DOHH2 (cell line): ENCODE results near the gene OLFML2A.

ENCODE experiments used
- H3F3A ChIP-seq: fragments of 200-600 bp; sonication (generic), shearing (Covaris generic); 2 replicates; pipeline ENCODE4 v1.6.0; 2016; ENCODE audit warnings: antibody characterized with exemption, mild to moderate bottlenecking; ENCODE audit not compliant: control insufficient read depth, insufficient read depth
- H3K27ac ChIP-seq: fragments of 200-600 bp; sonication (generic); 2 replicates; pipeline ENCODE4 v1.5.1; 2014; ENCODE audit warnings: low read depth, mild to moderate bottlenecking, low read length, moderate library complexity
- H3K27me3 ChIP-seq: fragments of 200-600 bp; sonication (generic); 2 replicates; pipeline ENCODE4 v1.6.1; 2014; ENCODE audit warnings: mild to moderate bottlenecking, low read length, mixed read lengths; ENCODE audit not compliant: control insufficient read depth
- H3K36me3 ChIP-seq: fragments of 200-600 bp; sonication (generic); 2 replicates; pipeline ENCODE4 v1.6.1; 2014; ENCODE audit warnings: mild to moderate bottlenecking, low read length, moderate library complexity, mixed read lengths; ENCODE audit not compliant: control insufficient read depth
- H3K4me1 ChIP-seq: fragments of 200-600 bp; sonication (generic); 2 replicates; pipeline ENCODE4 v1.6.1; 2014; ENCODE audit warnings: mild to moderate bottlenecking, low read length, mixed read lengths; ENCODE audit not compliant: control insufficient read depth
- H3K4me2 ChIP-seq: fragments of 200-600 bp; sonication (generic); 2 replicates; pipeline ENCODE4 v1.6.0; 2014; ENCODE audit warnings: mild to moderate bottlenecking, low read length, moderate library complexity
- H3K4me3 ChIP-seq: fragments of 200-600 bp; sonication (generic); 2 replicates; pipeline ENCODE4 v1.5.1; 2014; ENCODE audit warnings: mild to moderate bottlenecking, low read length, mixed read lengths
- H3K79me2 ChIP-seq: fragments of 200-600 bp; sonication (generic); 2 replicates; pipeline ENCODE4 v1.6.1; 2014; ENCODE audit warnings: mild to moderate bottlenecking, low read length, mixed read lengths; ENCODE audit not compliant: control insufficient read depth
- H3K9me2 ChIP-seq: fragments of 200-600 bp; sonication (generic); replicated peaks from 2 replicates; pipeline ENCODE4 v1.6.1; 2014; ENCODE audit warnings: mild to moderate bottlenecking, low read length, mixed read lengths; ENCODE audit not compliant: control insufficient read depth
- H3K9me3 ChIP-seq: fragments of 200-600 bp; sonication (generic); 2 replicates; pipeline ENCODE4 v1.6.1; 2014; ENCODE audit warnings: antibody characterized with exemption, low read length, mixed read lengths; ENCODE audit not compliant: control insufficient read depth, insufficient read depth
- H4K20me1 ChIP-seq: fragments of 200-600 bp; sonication (generic); 2 replicates; pipeline ENCODE4 v1.6.0; 2014; ENCODE audit warnings: low read depth, mild to moderate bottlenecking, antibody characterized with exemption, low read length, moderate library complexity; ENCODE audit not compliant: control insufficient read depth, insufficient read depth
- EZH2phosphoT487 ChIP-seq: fragments of 200-600 bp; sonication (generic); IDR thresholded peaks from 2 replicates; pipeline ENCODE4 v1.6.1; 2017; ENCODE audit warnings: borderline replicate concordance, mild to moderate bottlenecking, antibody characterized with exemption, low read length, moderate library complexity, mixed read lengths
- TF ChIP-seq, protein P1 (sequence below): fragments of 200-600 bp; sonication (generic); IDR thresholded peaks from one replicate; pipeline ENCODE4 v1.5.1; 2014; ENCODE audit warnings: antibody characterized with exemption, mild to moderate bottlenecking, low read depth, low read length; ENCODE audit not compliant: poor library complexity, severe bottlenecking

Gene OLFML2A

DNA sequence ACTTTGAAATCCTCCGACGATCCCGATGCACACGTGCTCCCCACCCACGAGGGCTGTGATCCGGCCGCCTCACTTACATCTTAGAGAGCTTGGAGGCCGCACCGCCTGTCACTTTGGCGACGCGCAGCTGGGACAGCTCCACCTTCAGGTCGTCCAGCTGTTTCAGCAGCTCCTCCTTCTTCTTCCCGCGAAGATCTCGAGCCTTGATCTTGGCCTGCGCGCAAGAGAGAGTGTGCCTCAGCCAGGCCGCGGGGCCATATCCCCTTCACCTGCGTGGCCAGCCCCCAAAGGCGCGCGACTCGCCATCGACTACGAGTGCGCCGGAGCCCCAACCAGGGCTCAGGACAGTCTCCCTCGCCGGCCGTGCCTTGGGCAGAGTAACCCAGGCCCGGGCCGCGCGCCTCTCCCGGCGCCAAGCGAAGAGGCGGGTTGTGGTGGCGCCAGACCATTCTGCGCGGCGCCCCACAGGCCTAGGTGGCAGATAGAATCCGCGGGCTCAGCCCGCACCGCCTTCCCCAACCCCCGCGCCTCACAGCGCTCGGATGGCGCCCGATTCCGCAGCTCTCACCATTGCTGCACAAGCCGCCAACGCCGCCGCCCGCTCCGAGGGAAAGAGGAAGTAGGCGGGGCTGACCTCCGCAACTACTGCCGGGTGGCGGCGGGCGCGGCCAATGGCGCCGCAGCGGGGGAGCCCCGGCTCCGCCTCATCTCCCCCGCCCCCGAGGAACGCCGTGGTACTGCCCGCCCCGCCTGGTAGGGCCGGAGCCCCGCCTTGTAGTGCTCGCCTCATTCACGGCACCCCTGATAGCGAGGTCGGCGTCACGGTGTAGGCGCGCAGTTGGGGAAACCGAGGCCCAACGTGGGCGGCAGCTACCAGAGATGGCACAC is 84.7 kb downstream of the OLFML2A start, which contains the start of the genes ARPC5L and RPL35:
Gene ARPC5L (plus strand): TSS at position 789 of the 888 bp plus-strand sequence. CDS start 7,161 bp downstream, outside the sequence.
Gene RPL35 (minus strand): TSS at position 616 of the 888 bp plus-strand sequence. CDS start 45 bp downstream, at position 571.
- H3K9me2 ChIP-seq, result no peaks in the 10 kb centered on the region
- peaks cover 41% of the 10 kb centered on the region for H3K79me2 ChIP-seq
- peaks cover 32% of the 10 kb centered on the region for H4K20me1 ChIP-seq
- H3F3A ChIP-seq, result peaks cover 39% of the 10 kb centered on the region
- H3K4me2 ChIP-seq, result peak within 1 kb of the TSS; percentile 76
- TF ChIP-seq, protein P1, sequence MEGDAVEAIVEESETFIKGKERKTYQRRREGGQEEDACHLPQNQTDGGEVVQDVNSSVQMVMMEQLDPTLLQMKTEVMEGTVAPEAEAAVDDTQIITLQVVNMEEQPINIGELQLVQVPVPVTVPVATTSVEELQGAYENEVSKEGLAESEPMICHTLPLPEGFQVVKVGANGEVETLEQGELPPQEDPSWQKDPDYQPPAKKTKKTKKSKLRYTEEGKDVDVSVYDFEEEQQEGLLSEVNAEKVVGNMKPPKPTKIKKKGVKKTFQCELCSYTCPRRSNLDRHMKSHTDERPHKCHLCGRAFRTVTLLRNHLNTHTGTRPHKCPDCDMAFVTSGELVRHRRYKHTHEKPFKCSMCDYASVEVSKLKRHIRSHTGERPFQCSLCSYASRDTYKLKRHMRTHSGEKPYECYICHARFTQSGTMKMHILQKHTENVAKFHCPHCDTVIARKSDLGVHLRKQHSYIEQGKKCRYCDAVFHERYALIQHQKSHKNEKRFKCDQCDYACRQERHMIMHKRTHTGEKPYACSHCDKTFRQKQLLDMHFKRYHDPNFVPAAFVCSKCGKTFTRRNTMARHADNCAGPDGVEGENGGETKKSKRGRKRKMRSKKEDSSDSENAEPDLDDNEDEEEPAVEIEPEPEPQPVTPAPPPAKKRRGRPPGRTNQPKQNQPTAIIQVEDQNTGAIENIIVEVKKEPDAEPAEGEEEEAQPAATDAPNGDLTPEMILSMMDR, result peak; percentile 48
- no peak for TF ChIP-seq EZH2phosphoT487
- H3K27ac ChIP-seq, result peak within 1 kb of the TSS; percentile 79
- no peaks in the 10 kb centered on the region for H3K27me3 ChIP-seq
- H3K36me3 ChIP-seq, result peaks cover 51% of the 10 kb centered on the region
- peak within 1 kb of the TSS; percentile 77 for H3K4me3 ChIP-seq
- H3K9me3 ChIP-seq, result no peaks in the 10 kb centered on the region
- peaks cover 28% of the 10 kb centered on the region for H3K4me1 ChIP-seq

DNA sequence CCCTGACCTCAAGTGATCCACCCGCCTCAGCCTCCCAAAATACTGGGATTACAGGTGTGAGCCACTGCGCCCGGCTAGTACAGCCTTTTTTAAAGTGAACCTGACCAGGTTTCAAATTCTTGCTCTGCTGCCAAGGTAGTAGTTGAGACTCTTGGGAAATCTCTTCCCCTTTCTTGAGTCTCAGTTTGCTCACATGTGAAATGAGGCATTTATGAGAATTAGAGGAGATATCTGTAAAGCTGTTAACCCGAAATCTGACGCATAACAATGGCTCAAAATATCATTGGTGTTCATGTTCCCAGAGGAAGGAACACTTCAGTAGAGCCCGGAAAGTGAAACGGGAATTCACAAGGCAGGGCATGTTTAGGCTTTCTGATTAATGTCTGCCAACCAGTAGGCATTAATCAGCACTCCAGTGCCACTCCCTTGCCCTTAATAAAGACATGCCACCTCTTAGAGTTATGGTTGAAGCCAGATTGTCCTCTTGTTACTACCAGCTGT is 86.5 kb downstream of the OLFML2A start:
- H3K27me3 ChIP-seq, result no peaks in the 10 kb centered on the region
- H3K79me2 ChIP-seq, result peaks cover 52% of the 10 kb centered on the region
- H3K9me3 ChIP-seq, result no peaks in the 10 kb centered on the region
- H3F3A ChIP-seq, result peaks cover 32% of the 10 kb centered on the region
- H3K4me3 ChIP-seq, result peak overlapping the region; percentile 77
- H3K9me2 ChIP-seq, result no peaks in the 10 kb centered on the region
- peaks cover 27% of the 10 kb centered on the region for H4K20me1 ChIP-seq
- H3K4me1 ChIP-seq, result peaks cover 41% of the 10 kb centered on the region
- peaks cover 39% of the 10 kb centered on the region for H3K36me3 ChIP-seq
- peak overlapping the region; percentile 61 for H3K4me2 ChIP-seq
- no peak overlapping the region for H3K27ac ChIP-seq
- TF ChIP-seq, protein P1, result no peak
- TF ChIP-seq EZH2phosphoT487, result no peak
